K562 (cell line): Measurements from ENCODE around the gene DYNLL1. TPM values are rescaled to one million over a fixed set of nuclear protein-coding genes. Genes with fewer than 3 reads are reported as not detected.

Experiments
- CXXC5 ChIP-seq: fragments of 250-450 bp; sonication (Bioruptor Pico); IDR thresholded peaks from 2 replicates; pipeline ENCODE4 v1.8.0; 2022; ENCODE audit warnings: inconsistent platforms, mild to moderate bottlenecking, moderate library complexity
- FOS ChIP-seq: IDR thresholded peaks from 3 replicates; pipeline ENCODE4 v1.6.1; 2011; ENCODE audit not compliant: insufficient read length; ENCODE audit errors: extremely low read depth
- FOSL1 ChIP-seq: fragments of 200-800 bp; sonication (Bioruptor generic); conservative IDR thresholded peaks from 2 replicates; pipeline ENCODE4 v1.6.1; 2016; ENCODE audit warnings: missing genetic modification characterization, missing compliant biosample characterization
- GABPB1 ChIP-seq: sonication (generic); formaldehyde crosslinking; IDR thresholded peaks from 2 replicates; pipeline ENCODE4 v1.8.0; 2022; ENCODE audit warnings: mild to moderate bottlenecking, missing genetic modification reagents
- GABPB2 ChIP-seq: fragments of 250-450 bp; sonication (Bioruptor Pico); conservative IDR thresholded peaks from 2 replicates; pipeline ENCODE4 v1.5.1; 2021; ENCODE audit warnings: mild to moderate bottlenecking
- GTF2F1 ChIP-seq: IDR thresholded peaks from 2 replicates; pipeline ENCODE4 v1.6.1; 2011; ENCODE audit warnings: low read depth, low read length, improper control_type of control experiment
- IFI16 ChIP-seq: fragments of 250-450 bp; sonication (Bioruptor Pico); IDR thresholded peaks from 2 replicates; pipeline ENCODE4 v2.1.2; 2022; ENCODE audit warnings: mild to moderate bottlenecking, inconsistent platforms
- JUN ChIP-seq, 2 experiments: sonication (generic) in 1 of 2; formaldehyde crosslinking in 1 of 2; IDR thresholded peaks; 2 replicates each; pipeline versions ENCODE4 v1.6.1 to v1.8.0; 2012 to 2022; ENCODE audit warnings: borderline replicate concordance in 2 of 2, mild to moderate bottlenecking in 2 of 2, improper control_type of control experiment in 1 of 2, low read depth in 1 of 2, low read length in 1 of 2, missing genetic modification reagents in 1 of 2
- KDM4B ChIP-seq, 2 experiments: fragments of 450-650 bp in 1 of 2; sonication (generic) in 1 of 2; IDR thresholded peaks; 2 replicates each; pipeline ENCODE4 v1.6.1; 2016 to 2017; ENCODE audit warnings: borderline replicate concordance in 2 of 2, antibody characterized with exemption in 1 of 2, low read depth in 1 of 2, mild to moderate bottlenecking in 1 of 2
- KDM5B ChIP-seq: fragments of 200-600 bp; sonication (generic); IDR thresholded peaks from 2 replicates; pipeline ENCODE4 v1.6.1; 2012; ENCODE audit warnings: low read depth, mild to moderate bottlenecking, moderate library complexity, low read length, control low read depth, inconsistent platforms; ENCODE audit not compliant: insufficient replicate concordance
- KLF16 ChIP-seq: IDR thresholded peaks from 2 replicates; pipeline ENCODE4 v1.6.1; 2016; ENCODE audit warnings: antibody characterized with exemption
- LEF1 ChIP-seq: fragments of 450-650 bp; IDR thresholded peaks from 2 replicates; pipeline ENCODE4 v1.6.1; 2016; ENCODE audit warnings: mild to moderate bottlenecking
- MTA2 ChIP-seq: fragments of 450-650 bp; IDR thresholded peaks from 2 replicates; pipeline ENCODE4 v1.6.1; 2016; ENCODE audit warnings: low read depth
- NFRKB ChIP-seq: fragments of 450-650 bp; IDR thresholded peaks from 2 replicates; pipeline ENCODE4 v1.6.1; 2016; ENCODE audit warnings: low read depth
- NR1H2 ChIP-seq: sonication (generic); formaldehyde crosslinking; IDR thresholded peaks from 2 replicates; pipeline ENCODE4 v1.4.0; 2020; ENCODE audit warnings: mild to moderate bottlenecking, missing genetic modification reagents
- NR2C1 ChIP-seq, 2 experiments: fragments of 450-650 bp; IDR thresholded peaks; 2 replicates each; pipeline ENCODE4 v1.6.1; 2017; ENCODE audit warnings: mild to moderate bottlenecking in 2 of 2, antibody characterized with exemption in 1 of 2, inconsistent platforms in 1 of 2, missing compliant biosample characterization in 1 of 2, missing genetic modification characterization in 1 of 2
- STAT5A ChIP-seq: IDR thresholded peaks from 2 replicates; pipeline ENCODE4 v1.6.1; 2012; ENCODE audit warnings: low read length, inconsistent platforms, borderline replicate concordance
- TAF1 ChIP-seq: IDR thresholded peaks from 2 replicates; pipeline ENCODE4 v1.6.1; 2011; ENCODE audit warnings: mild to moderate bottlenecking, low read length, moderate library complexity; ENCODE audit not compliant: insufficient read depth, control insufficient read depth, severe bottlenecking; ENCODE audit errors: extremely low read depth
- ZNF134 ChIP-seq: fragments of 250-450 bp; sonication (Bioruptor Pico); conservative IDR thresholded peaks from 2 replicates; pipeline ENCODE4 v1.4.0; 2020
- polyA plus RNA-seq, 8 experiments: library from polyadenylated mRNA; depleted of rRNA in 4 of 8; stranded (reverse) in 5 of 8; unstranded in 3 of 8; fragments of >200 nt; fragmentation: Nextera tagmentation in 2 of 8; fragmentation: Illumina TruSeq in 1 of 8; extraction: Ambion mirVana in 2 of 8; extraction: Trizol in 1 of 8; gene quantifications; 2 replicates each; pipeline versions ENCODE4 v1.2.1 to v1.2.3, GENCODE V29; 2011 to 2014; ENCODE audit warnings: inconsistent platforms in 1 of 8, missing spikeins in 1 of 8
- total RNA-seq, 7 experiments: library from RNA; depleted of rRNA in 6 of 7; stranded (reverse); fragments of >200 nt in 6 of 7; fragmentation: Illumina TruSeq in 2 of 7; extraction: Trizol in 2 of 7; gene quantifications; 2 replicates each; pipeline versions ENCODE4 v1.2.1 to v1.2.3, GENCODE V29; 2011 to 2021; ENCODE audit warnings: low replicate concordance in 1 of 7
- TF ChIP-seq, protein P1 (sequence below): fragments of 250-450 bp; sonication (Bioruptor Pico); IDR thresholded peaks from 2 replicates; pipeline ENCODE4 v1.4.0; 2020
- TF ChIP-seq, protein P2 (sequence below): sonication (generic); formaldehyde crosslinking; IDR thresholded peaks from 2 replicates; pipeline ENCODE4 v1.8.1; 2022; ENCODE audit warnings: missing genetic modification reagents
- TF ChIP-seq, protein P3 (sequence below): fragments of 450-650 bp; formaldehyde crosslinking; IDR thresholded peaks from 2 replicates; pipeline ENCODE4 v1.4.0; 2020; ENCODE audit warnings: mild to moderate bottlenecking

The DYNLL1 gene
- total and polyA plus RNA-seq, 9 of the 15 experiments (the other 6 are each of a cell fraction or from before 2014, with no cell fraction given): 303 to 1,112 (median 468) TPM

DNA sequence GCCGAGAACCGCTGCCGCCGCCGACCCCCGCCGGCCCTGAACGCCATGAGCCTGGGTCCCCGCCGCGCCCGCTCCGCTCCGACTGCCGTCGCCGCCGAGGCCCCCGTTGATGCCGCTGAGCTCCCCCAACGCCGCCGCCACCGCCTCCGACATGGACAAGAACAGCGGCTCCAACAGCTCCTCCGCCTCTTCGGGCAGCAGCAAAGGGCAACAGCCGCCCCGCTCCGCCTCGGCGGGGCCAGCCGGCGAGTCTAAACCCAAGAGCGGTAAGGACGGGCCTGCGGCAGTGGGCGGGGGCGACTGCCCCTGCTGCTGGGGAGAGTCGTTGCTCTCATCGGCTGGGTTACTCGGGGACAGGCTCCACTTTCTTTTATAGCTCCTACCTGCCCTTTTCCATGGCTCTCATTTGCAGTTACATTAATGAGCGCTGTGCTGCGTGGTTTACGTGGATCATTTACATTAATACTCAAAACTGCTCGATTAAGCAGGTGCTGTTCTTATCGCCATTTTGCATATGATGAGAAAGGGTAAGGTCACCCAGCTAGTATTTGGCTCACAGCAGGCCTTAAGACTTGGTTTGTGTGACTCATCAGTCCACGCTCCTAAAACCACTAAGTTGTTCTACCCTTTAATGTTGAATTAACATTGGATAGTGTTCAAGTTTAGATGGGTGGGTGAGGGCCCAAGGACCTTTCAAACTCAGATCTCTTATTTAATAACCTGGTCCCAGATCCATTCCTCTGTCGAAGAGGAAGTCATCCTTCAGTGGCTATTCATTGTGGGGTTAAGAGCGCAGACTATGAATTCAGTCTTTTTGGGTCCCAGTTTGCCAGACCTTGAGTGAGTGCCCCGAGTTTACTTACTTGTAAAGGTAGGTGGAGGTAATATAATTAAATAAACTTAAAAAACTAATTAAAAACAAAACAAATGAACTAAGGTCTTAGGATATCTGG lies 39.1 kb downstream of the DYNLL1 start (continued):
- TF ChIP-seq GABPB1 (peak; percentile 60; the same call in 1 of the 2 replicates), ZNF134 (CRISPR knock-in tag) (no peak), GABPB2 (CRISPR knock-in tag) (no peak), FOS (no peak), LEF1 (no peak), MTA2 (no peak), IFI16 (no peak), TAF1 (peak; percentile 57), KDM4B (IDR thresholded peaks at IDR 0.05; ENCODE audit: borderline replicate concordance in 2 of 2, low read depth in 1 of 2) (no peak), KLF16 (peak; percentile 25; the same call in 1 of the 2 replicates), NR2C1 (IDR thresholded peaks at IDR 0.05) (no peak), NR2C1 (tag; IDR thresholded peaks at IDR 0.05) (0 out of 2 replicates have a peak, but pooled peaks have one; percentile 36), JUN (IDR thresholded peaks at IDR 0.05; ENCODE audit: borderline replicate concordance, low read depth, low read length) (peak; percentile 34; the same call in 1 of the 2 replicates), JUN (CRISPR knock-in tag; IDR thresholded peaks at IDR 0.05; ENCODE audit: borderline replicate concordance) (peak; percentile 12; the same call in 1 of the 2 replicates), STAT5A (peak; percentile 52; the same call in 1 of the 2 replicates), KDM5B (no peak), NR1H2 (no peak), CXXC5 (CRISPR knock-in tag) (peak; percentile 51), GTF2F1 (no peak), FOSL1 (tag) (peak; percentile 91), NFRKB (0 out of 2 replicates have a peak, but pooled peaks have one; percentile 10)
- TF ChIP-seq, protein P1, sequence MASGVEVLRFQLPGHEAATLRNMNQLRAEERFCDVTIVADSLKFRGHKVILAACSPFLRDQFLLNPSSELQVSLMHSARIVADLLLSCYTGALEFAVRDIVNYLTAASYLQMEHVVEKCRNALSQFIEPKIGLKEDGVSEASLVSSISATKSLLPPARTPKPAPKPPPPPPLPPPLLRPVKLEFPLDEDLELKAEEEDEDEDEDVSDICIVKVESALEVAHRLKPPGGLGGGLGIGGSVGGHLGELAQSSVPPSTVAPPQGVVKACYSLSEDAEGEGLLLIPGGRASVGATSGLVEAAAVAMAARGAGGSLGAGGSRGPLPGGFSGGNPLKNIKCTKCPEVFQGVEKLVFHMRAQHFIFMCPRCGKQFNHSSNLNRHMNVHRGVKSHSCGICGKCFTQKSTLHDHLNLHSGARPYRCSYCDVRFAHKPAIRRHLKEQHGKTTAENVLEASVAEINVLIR (CRISPR knock-in tag): no peak
- TF ChIP-seq, protein P2, sequence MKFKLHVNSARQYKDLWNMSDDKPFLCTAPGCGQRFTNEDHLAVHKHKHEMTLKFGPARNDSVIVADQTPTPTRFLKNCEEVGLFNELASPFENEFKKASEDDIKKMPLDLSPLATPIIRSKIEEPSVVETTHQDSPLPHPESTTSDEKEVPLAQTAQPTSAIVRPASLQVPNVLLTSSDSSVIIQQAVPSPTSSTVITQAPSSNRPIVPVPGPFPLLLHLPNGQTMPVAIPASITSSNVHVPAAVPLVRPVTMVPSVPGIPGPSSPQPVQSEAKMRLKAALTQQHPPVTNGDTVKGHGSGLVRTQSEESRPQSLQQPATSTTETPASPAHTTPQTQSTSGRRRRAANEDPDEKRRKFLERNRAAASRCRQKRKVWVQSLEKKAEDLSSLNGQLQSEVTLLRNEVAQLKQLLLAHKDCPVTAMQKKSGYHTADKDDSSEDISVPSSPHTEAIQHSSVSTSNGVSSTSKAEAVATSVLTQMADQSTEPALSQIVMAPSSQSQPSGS (CRISPR knock-in tag): no peak
- TF ChIP-seq, protein P3, sequence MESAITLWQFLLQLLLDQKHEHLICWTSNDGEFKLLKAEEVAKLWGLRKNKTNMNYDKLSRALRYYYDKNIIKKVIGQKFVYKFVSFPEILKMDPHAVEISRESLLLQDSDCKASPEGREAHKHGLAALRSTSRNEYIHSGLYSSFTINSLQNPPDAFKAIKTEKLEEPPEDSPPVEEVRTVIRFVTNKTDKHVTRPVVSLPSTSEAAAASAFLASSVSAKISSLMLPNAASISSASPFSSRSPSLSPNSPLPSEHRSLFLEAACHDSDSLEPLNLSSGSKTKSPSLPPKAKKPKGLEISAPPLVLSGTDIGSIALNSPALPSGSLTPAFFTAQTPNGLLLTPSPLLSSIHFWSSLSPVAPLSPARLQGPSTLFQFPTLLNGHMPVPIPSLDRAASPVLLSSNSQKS (CRISPR knock-in tag): no peak
